Superior temporal gyrus (tissue), 1 donor: Measurements from ENCODE around the gene C1QL4.
"Not testable (repeated sequence)": the region's sequence is repeated elsewhere in the genome, so short reads cannot be mapped to it uniquely, and the experiment has no call there.

Experiments used
- DNase-seq: peaks from one replicate; pipeline ENCODE4 v3.0.0-alpha.2; 2016; ENCODE audit errors: extremely low spot score

C1QL4 gene

GRCh38 chr12:49333778-49334177 lies 3.2 kb downstream of the C1QL4 start:
- DNase-seq = not testable (repeated sequence)

- no peak for DNase-seq
Observed at GRCh38 chr12:49332891-49333371, 4.1 kb downstream of the C1QL4 start.

- DNase-seq = no peak
Observed at GRCh38 chr12:49332441-49332861, 4.5 kb downstream of the C1QL4 start.

GRCh38 chr12:49331380-49332222 lies 5.4 kb downstream of the C1QL4 start:
- peak; percentile 84 for DNase-seq

- no peak for DNase-seq
Observed at GRCh38 chr12:49330631-49331379, 6.2 kb downstream of the C1QL4 start.

GRCh38 chr12:49330032-49330619 lies 6.9 kb downstream of the C1QL4 start:
- DNase-seq = no peak

- no peak for DNase-seq
Observed at GRCh38 chr12:49328816-49329215, 8.2 kb downstream of the C1QL4 start.

GRCh38 chr12:49327887-49328286 lies 9.1 kb downstream of the C1QL4 start:
- DNase-seq = no peak

- no peak for DNase-seq
Observed at GRCh38 chr12:49327368-49327767, 9.6 kb downstream of the C1QL4 start.

- DNase-seq = no peak
Observed at GRCh38 chr12:49325606-49326005, 11.4 kb downstream of the C1QL4 start.

- no peak for DNase-seq
Observed at GRCh38 chr12:49323524-49324097, 13.4 kb downstream of the C1QL4 start.

GRCh38 chr12:49322708-49323523 lies 14.1 kb downstream of the C1QL4 start, which contains the start of gene TROAP:
Gene TROAP, plus strand, starts transcription at chr12:49323255. Its CDS starts 354 bp downstream, at chr12:49323609.
- DNase-seq = peak; percentile 100

GRCh38 chr12:49322367-49322707 lies 14.7 kb downstream of the C1QL4 start:
- DNase-seq = no peak

- DNase-seq = not testable (repeated sequence)
Observed at GRCh38 chr12:49320411-49321103, 16.4 kb downstream of the C1QL4 start.

GRCh38 chr12:49317118-49317517 lies 19.9 kb downstream of the C1QL4 start:
- not testable (repeated sequence) for DNase-seq

GRCh38 chr12:49314811-49315210 lies 22.2 kb downstream of the C1QL4 start:
- DNase-seq = no peak

- not testable (repeated sequence) for DNase-seq
Observed at GRCh38 chr12:49310451-49311000, 26.5 kb downstream of the C1QL4 start.

GRCh38 chr12:49309386-49309785 lies 27.6 kb downstream of the C1QL4 start:
- DNase-seq = no peak

GRCh38 chr12:49305762-49306510 lies 31.1 kb downstream of the C1QL4 start:
- DNase-seq = no peak
